GM18873 (cell line): ENCODE data around the gene SDC1.

Experiments
- ATAC-seq: cut with Tn5 transposase; IDR thresholded peaks from one replicate; pipeline ENCODE4 v1.9.1; 2021; ENCODE audit warnings: mild to moderate bottlenecking, moderate library complexity, moderate number of reproducible peaks; ENCODE audit not compliant: unreplicated experiment, low FRiP score

SDC1 gene

GRCh38 chr2:20173496-20174402 lies 51.2 kb downstream of the SDC1 start:
- no peak for ATAC-seq

GRCh38 chr2:20173064-20173463 lies 51.9 kb downstream of the SDC1 start:
- no peak for ATAC-seq

GRCh38 chr2:20172273-20173055 lies 52.5 kb downstream of the SDC1 start:
- no peak for ATAC-seq

- no peak for ATAC-seq
Measured at GRCh38 chr2:20171445-20171977, 53.4 kb downstream of the SDC1 start.

- ATAC-seq, result no peak
Measured at GRCh38 chr2:20170704-20171250, 54.2 kb downstream of the SDC1 start.

- no peak for ATAC-seq
Measured at GRCh38 chr2:20169796-20170703, 54.9 kb downstream of the SDC1 start.

GRCh38 chr2:20168727-20169696 lies 55.9 kb downstream of the SDC1 start:
- no peak for ATAC-seq

- ATAC-seq, result no peak
Measured at GRCh38 chr2:20168048-20168726, 56.7 kb downstream of the SDC1 start.

GRCh38 chr2:20167356-20167755 lies 57.6 kb downstream of the SDC1 start:
- ATAC-seq, result no peak

- no peak for ATAC-seq
Measured at GRCh38 chr2:20165677-20166509, 59.0 kb downstream of the SDC1 start.

- ATAC-seq, result no peak
Measured at GRCh38 chr2:20164734-20165478, 60.0 kb downstream of the SDC1 start.

- no peak for ATAC-seq
Measured at GRCh38 chr2:20164061-20164733, 60.7 kb downstream of the SDC1 start.

- no peak for ATAC-seq
Measured at GRCh38 chr2:20159411-20160070, 65.4 kb downstream of the SDC1 start.

GRCh38 chr2:20157193-20157891 lies 67.6 kb downstream of the SDC1 start:
- no peak for ATAC-seq

- no peak for ATAC-seq
Measured at GRCh38 chr2:20156836-20157192, 68.1 kb downstream of the SDC1 start.
